GM19372 (cell line): ENCODE measurements around the gene TCF12.

Experiments used
- ATAC-seq: cut with Tn5 transposase; IDR thresholded peaks from one replicate; pipeline ENCODE4 v1.9.1; 2021; ENCODE audit warnings: mild to moderate bottlenecking, low read depth, moderate library complexity; ENCODE audit not compliant: unreplicated experiment

Gene TCF12

GRCh38 chr15:57323806-57324589 lies 405.6 kb downstream of the TCF12 start:
- ATAC-seq: no peak

GRCh38 chr15:57324590-57324890 lies 406.1 kb downstream of the TCF12 start:
- no peak for ATAC-seq

GRCh38 chr15:57324944-57325679 lies 406.7 kb downstream of the TCF12 start:
- no peak for ATAC-seq

GRCh38 chr15:57326196-57326595 lies 407.8 kb downstream of the TCF12 start:
- no peak for ATAC-seq

GRCh38 chr15:57327985-57328471 lies 409.6 kb downstream of the TCF12 start:
- no peak for ATAC-seq

- ATAC-seq: no peak
Measured at GRCh38 chr15:57328479-57328878, 410.0 kb downstream of the TCF12 start.

GRCh38 chr15:57328897-57329296 lies 410.5 kb downstream of the TCF12 start:
- ATAC-seq: no peak

- ATAC-seq: no peak
Measured at GRCh38 chr15:57329582-57330367, 411.3 kb downstream of the TCF12 start.

GRCh38 chr15:57330619-57331340 lies 412.3 kb downstream of the TCF12 start:
- ATAC-seq: no peak

GRCh38 chr15:57332326-57332725 lies 413.9 kb downstream of the TCF12 start:
- ATAC-seq: no peak

- ATAC-seq: no peak
Measured at GRCh38 chr15:57333487-57333886, 415.0 kb downstream of the TCF12 start.

- no peak for ATAC-seq
Measured at GRCh38 chr15:57334257-57334656, 415.8 kb downstream of the TCF12 start.

GRCh38 chr15:57335293-57335715 lies 416.9 kb downstream of the TCF12 start:
- no peak for ATAC-seq

GRCh38 chr15:57335719-57336118 lies 417.3 kb downstream of the TCF12 start:
- no peak for ATAC-seq

GRCh38 chr15:57337868-57338411 lies 419.5 kb downstream of the TCF12 start:
- ATAC-seq: no peak

- ATAC-seq: no peak
Measured at GRCh38 chr15:57339321-57339720, 420.9 kb downstream of the TCF12 start.
